ENCODE data around the gene SORCS2.

DNA sequence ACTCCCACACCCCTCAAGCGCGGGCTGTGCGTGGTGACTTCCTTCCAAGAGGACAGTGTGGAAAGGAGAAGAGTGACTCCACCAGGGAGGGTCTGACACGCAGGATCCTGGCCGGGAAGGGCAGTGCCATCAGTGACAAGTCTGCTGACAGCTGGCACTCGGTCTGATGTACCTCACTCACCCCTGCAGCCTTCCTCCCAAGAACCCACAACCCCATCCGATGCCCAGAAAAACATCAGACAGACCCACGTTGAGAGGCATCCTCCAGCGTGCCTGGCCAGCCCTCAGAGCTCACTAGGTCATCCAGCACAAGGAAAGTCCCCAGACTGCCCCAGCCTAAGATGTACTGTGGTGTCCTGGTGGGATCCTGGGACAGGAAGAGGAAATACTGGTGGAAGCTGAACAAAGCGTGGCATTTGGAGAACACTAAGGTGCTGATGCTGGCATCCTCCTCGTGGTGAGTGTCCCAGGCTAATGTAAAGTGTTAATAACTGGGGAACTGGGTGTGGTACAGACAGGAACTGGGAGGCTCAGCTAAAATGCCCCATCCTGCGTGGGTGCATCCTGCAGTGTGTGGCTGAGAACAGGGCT is 442.4 kb downstream of the SORCS2 start:
- TF ChIP-seq CTCF (IDR thresholded peaks at IDR 0.05), result no peak
- no peak for TF ChIP-seq POLR2A (IDR thresholded peaks at IDR 0.05)

Measured in uterus (tissue), 2 donors.